ENCODE results near the gene PIGR. TPM values are rescaled to one million over a fixed set of nuclear protein-coding genes. Genes with fewer than 3 reads are reported as not detected.

The PIGR gene
- total RNA-seq, 1 donor from 2014 or later = not detected

DNA sequence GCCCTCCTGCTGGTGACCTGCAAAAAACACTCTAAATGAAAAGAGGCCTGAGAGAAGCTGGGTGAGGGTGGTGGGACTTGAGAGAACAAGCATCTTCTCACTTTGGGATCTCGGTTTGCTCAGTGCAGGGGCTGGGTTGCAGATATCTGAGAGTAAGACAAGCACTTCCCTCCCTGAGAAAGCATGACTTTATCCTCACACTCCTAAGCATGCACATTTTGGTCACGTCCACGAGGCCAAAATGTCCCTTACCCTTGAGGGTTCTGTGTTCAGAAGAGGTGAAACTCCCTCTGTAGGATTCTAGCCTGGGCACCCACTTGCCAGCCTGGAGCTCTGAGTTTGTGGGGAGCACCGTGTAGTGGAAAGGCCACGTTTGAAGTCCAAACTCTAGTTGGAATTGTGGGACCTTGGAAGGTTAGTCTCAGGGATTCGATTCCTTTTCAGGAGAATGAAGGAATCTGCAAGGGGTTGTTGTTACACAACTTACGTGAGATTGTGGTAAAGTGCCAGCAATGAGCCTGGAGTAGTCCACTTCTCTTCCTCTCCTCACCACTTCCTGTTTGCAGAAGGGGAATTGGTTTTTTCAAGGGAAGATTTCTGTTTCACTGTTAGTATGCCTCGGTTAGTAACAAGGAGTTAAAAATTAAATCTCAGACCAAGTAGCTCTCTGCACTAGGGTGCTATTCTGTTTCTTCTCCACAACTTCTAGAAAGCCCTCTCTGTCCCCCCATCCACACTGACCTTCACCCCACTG is 21.0 kb upstream of the PIGR start:
- TF ChIP-seq, protein P1, sequence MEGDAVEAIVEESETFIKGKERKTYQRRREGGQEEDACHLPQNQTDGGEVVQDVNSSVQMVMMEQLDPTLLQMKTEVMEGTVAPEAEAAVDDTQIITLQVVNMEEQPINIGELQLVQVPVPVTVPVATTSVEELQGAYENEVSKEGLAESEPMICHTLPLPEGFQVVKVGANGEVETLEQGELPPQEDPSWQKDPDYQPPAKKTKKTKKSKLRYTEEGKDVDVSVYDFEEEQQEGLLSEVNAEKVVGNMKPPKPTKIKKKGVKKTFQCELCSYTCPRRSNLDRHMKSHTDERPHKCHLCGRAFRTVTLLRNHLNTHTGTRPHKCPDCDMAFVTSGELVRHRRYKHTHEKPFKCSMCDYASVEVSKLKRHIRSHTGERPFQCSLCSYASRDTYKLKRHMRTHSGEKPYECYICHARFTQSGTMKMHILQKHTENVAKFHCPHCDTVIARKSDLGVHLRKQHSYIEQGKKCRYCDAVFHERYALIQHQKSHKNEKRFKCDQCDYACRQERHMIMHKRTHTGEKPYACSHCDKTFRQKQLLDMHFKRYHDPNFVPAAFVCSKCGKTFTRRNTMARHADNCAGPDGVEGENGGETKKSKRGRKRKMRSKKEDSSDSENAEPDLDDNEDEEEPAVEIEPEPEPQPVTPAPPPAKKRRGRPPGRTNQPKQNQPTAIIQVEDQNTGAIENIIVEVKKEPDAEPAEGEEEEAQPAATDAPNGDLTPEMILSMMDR (IDR thresholded peaks at IDR 0.05; ENCODE audit: partially characterized antibody, unreplicated experiment) = no peak
- Mint-ChIP-seq H3K27ac (ENCODE audit: unreplicated experiment) (no peak overlapping the region), H3K4me3 (ENCODE audit: unreplicated experiment) (no peak overlapping the region), H3K9me3 (ENCODE audit: unreplicated experiment) (no peaks in the 10 kb centered on the region), H3K4me1 (ENCODE audit: low read depth, unreplicated experiment) (no peaks in the 10 kb centered on the region), H3K27me3 (ENCODE audit: unreplicated experiment) (peaks cover 4% of the 10 kb centered on the region), H3K36me3 (ENCODE audit: unreplicated experiment) (no peaks in the 10 kb centered on the region)
- no peak for DNase-seq

DNA sequence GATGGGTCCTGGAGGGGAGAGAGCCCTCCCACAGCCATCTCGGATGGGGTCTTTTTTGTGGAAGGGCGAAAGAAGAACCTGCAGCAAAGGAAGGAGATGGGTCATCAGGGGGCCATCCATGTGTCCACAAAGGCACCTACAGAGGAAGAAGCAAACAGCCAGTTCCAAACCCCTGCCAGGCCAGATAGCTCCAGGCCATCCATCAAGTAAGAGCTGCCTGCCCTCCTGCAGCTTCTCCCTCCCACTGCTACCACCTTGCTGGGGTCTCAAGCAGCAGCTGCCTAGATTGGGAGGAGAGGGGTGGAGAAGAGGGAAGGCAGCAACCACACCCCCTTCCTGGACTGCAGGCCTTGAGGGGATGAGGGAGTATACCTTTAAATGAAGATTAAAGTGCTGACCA is 19.5 kb upstream of the PIGR start:
- no peak for DNase-seq
- no peak overlapping the region for H3K27ac Mint-ChIP-seq (ENCODE audit: unreplicated experiment)
- H3K27me3 Mint-ChIP-seq (ENCODE audit: unreplicated experiment) = peaks cover 7% of the 10 kb centered on the region
- H3K4me1 Mint-ChIP-seq (ENCODE audit: low read depth, unreplicated experiment) = no peaks in the 10 kb centered on the region
- peaks cover 2% of the 10 kb centered on the region for H3K9me3 Mint-ChIP-seq (ENCODE audit: unreplicated experiment)
- no peak overlapping the region for H3K4me3 Mint-ChIP-seq (ENCODE audit: unreplicated experiment)
- H3K36me3 Mint-ChIP-seq (ENCODE audit: unreplicated experiment) = no peaks in the 10 kb centered on the region
- TF ChIP-seq, protein P1 (IDR thresholded peaks at IDR 0.05; ENCODE audit: partially characterized antibody, unreplicated experiment) = no peak

DNA sequence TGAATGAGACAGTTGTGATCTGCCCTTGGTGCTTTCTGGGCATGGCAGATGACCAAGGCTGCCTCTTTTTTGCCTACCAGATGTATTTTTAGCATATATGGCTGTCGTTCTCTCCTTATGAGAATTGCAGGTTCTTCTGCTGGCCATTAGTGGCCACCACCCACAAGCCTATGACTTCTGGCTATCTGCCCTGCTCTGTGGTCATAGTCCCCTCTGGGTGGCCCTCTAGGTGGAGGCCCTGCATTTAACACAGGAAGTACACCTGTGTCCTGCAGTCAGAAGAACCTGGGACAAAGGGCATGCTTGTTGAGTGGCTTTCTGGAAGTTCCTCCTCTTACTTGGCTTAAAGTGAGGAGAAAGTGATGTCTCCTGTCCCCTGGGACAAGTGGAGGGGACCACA is 17.5 kb upstream of the PIGR start:
- H3K36me3 Mint-ChIP-seq (ENCODE audit: unreplicated experiment) = no peaks in the 10 kb centered on the region
- H3K4me3 Mint-ChIP-seq (ENCODE audit: unreplicated experiment) = no peak overlapping the region
- no peak for DNase-seq
- H3K27ac Mint-ChIP-seq (ENCODE audit: unreplicated experiment) = no peak overlapping the region
- no peaks in the 10 kb centered on the region for H3K4me1 Mint-ChIP-seq (ENCODE audit: low read depth, unreplicated experiment)
- H3K27me3 Mint-ChIP-seq (ENCODE audit: unreplicated experiment) = peaks cover 8% of the 10 kb centered on the region
- TF ChIP-seq, protein P1 (IDR thresholded peaks at IDR 0.05; ENCODE audit: partially characterized antibody, unreplicated experiment) = no peak
- peaks cover 2% of the 10 kb centered on the region for H3K9me3 Mint-ChIP-seq (ENCODE audit: unreplicated experiment)

DNA sequence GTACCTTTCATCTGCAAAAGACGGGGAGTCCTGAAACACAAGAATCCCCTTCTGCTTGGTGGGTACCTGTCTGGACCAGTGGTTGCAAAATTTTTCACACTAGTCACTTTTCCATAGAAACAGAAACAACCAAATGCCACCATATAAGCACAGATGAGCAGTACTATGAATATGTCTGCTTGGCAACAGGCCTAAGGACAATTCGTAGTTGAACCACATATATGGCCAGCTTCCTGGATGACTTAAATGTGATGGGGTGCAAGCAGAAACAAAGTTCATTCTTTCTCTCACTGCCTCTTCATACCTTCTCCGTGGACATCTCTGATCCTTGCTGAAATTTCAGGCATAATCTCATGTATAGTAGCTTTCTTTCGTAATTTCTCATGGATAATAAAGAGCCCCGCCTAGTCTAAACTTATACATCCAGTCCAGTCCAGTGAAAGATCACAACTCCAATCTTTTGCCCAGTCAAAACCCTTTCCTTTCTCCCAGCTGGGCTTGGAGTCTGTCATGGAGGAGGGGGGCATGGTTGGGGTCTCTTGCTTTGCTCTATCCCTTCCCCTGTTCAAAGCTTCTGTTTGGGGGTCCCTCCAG is 16.9 kb upstream of the PIGR start:
- Mint-ChIP-seq H3K27me3 (ENCODE audit: unreplicated experiment) (peaks cover 8% of the 10 kb centered on the region), H3K9me3 (ENCODE audit: unreplicated experiment) (peaks cover 2% of the 10 kb centered on the region), H3K36me3 (ENCODE audit: unreplicated experiment) (no peaks in the 10 kb centered on the region), H3K4me1 (ENCODE audit: low read depth, unreplicated experiment) (no peaks in the 10 kb centered on the region), H3K27ac (ENCODE audit: unreplicated experiment) (no peak overlapping the region), H3K4me3 (ENCODE audit: unreplicated experiment) (no peak overlapping the region)
- no peak for DNase-seq
- TF ChIP-seq, protein P1 (IDR thresholded peaks at IDR 0.05; ENCODE audit: partially characterized antibody, unreplicated experiment) = no peak

DNA sequence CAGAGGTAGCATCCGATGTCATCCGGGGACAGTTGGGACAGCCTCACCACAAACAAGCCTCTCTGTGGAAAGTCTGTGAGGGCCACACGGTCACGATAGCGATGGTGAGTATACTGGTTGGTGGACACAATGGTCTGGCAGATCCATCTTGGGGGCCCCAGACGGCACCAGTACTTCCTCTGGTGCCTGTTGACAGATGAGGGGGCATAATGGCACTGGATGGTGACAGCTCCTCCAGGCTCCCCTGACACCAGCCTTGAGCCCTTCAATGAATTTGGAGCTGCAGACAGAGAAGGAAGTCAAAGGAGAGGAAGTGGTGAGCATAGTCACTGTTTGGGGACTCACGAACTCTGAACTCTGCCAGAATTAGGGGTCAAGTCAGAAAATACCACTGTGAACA is 16.0 kb upstream of the PIGR start:
- Mint-ChIP-seq H3K36me3 (ENCODE audit: unreplicated experiment) (no peaks in the 10 kb centered on the region), H3K9me3 (ENCODE audit: unreplicated experiment) (peaks cover 2% of the 10 kb centered on the region), H3K27me3 (ENCODE audit: unreplicated experiment) (peaks cover 5% of the 10 kb centered on the region), H3K4me3 (ENCODE audit: unreplicated experiment) (no peak overlapping the region), H3K27ac (ENCODE audit: unreplicated experiment) (no peak overlapping the region), H3K4me1 (ENCODE audit: low read depth, unreplicated experiment) (no peaks in the 10 kb centered on the region)
- TF ChIP-seq, protein P1 (IDR thresholded peaks at IDR 0.05; ENCODE audit: partially characterized antibody, unreplicated experiment) = no peak
- no peak for DNase-seq
